Omental fat pad (tissue), 4 donors: ENCODE results near the gene MED22. TPM values are rescaled to one million over a fixed set of nuclear protein-coding genes. Genes with fewer than 3 reads are reported as not detected.

Experiments
- ATAC-seq: fragments of 150-250 bp; one replicate; pipeline ENCODE4 v1.9.1; 2016; ENCODE audit warnings: mild to moderate bottlenecking, moderate library complexity; ENCODE audit not compliant: low FRiP score
- DNase-seq: peaks from one replicate; pipeline ENCODE4 v3.0.0-alpha.2; 2019; ENCODE audit warnings: low spot score
- CTCF ChIP-seq, 3 donors: fragments of 450-650 bp; IDR thresholded peaks; one replicate each; pipeline ENCODE4 v1.5.1; 2016 to 2017; ENCODE audit warnings: antibody characterized with exemption in 3 of 3, mild to moderate bottlenecking in 3 of 3, moderate library complexity in 2 of 3
- total RNA-seq, 4 donors: library from RNA; depleted of rRNA; stranded (reverse); fragments of >200 nt; gene quantifications; one replicate each; pipeline ENCODE4 v1.1.0, GENCODE V29; 2016

Gene MED22
- total RNA-seq, 4 donors from 2014 or later: 20.0 to 29.1 (median 24.5) TPM

- peak in 1 of 3 donors; percentile 5 for TF ChIP-seq CTCF (IDR thresholded peaks at IDR 0.05)
- ATAC-seq (peak; percentile 97), DNase-seq (peak; percentile 80)
Measured at GRCh38 chr9:133375724-133376654, 28.1 kb upstream of the MED22 start, which contains the start of the genes STKLD1 and SURF4. TSS of gene STKLD1 (plus strand) at chr9:133376366. CDS start at chr9:133376474, 108 bp downstream. TSS of gene SURF4 (minus strand) at chr9:133376060. CDS start at chr9:133375969, 91 bp downstream.

- TF ChIP-seq CTCF (IDR thresholded peaks at IDR 0.05): no peak
- DNase-seq: no peak
- ATAC-seq: no peak
Measured at GRCh38 chr9:133375116-133375723, 27.3 kb upstream of the MED22 start.

GRCh38 chr9:133374612-133375115 is 26.7 kb upstream of the MED22 start:
- ATAC-seq (no peak), DNase-seq (no peak)
- TF ChIP-seq CTCF (IDR thresholded peaks at IDR 0.05): no peak

- no peak for DNase-seq
- TF ChIP-seq CTCF (IDR thresholded peaks at IDR 0.05): no peak
- ATAC-seq: no peak
Measured at GRCh38 chr9:133372144-133372543, 24.2 kb upstream of the MED22 start.

- no peak for TF ChIP-seq CTCF (IDR thresholded peaks at IDR 0.05)
- ATAC-seq (no peak), DNase-seq (no peak)
Measured at GRCh38 chr9:133371261-133371711, 23.4 kb upstream of the MED22 start.

GRCh38 chr9:133370685-133371084 is 22.8 kb upstream of the MED22 start:
- no peak for TF ChIP-seq CTCF (IDR thresholded peaks at IDR 0.05)
- ATAC-seq: no peak
- DNase-seq: no peak
